ENCODE measurements around the gene BCAS1. TPM values are rescaled to one million over a fixed set of nuclear protein-coding genes. Genes with fewer than 3 reads are reported as not detected.
"Not testable (repeated sequence)": the region's sequence is repeated elsewhere in the genome, so short reads cannot be mapped to it uniquely, and the experiment has no call there.

Gene BCAS1
- total RNA-seq, 1 experiment from 2014 or later, result 0.07 TPM

GRCh38 chr20:54017846-54018245 lies 52.5 kb downstream of the BCAS1 start:
- no peak for DNase-seq (ENCODE audit: low spot score)

GRCh38 chr20:54015496-54015895 lies 54.9 kb downstream of the BCAS1 start:
- DNase-seq (ENCODE audit: low spot score), result no peak

GRCh38 chr20:54014293-54014926 lies 56.0 kb downstream of the BCAS1 start:
- no peak for DNase-seq (ENCODE audit: low spot score)

- no peak for DNase-seq (ENCODE audit: low spot score)
Measured at GRCh38 chr20:54013471-54013870, 56.9 kb downstream of the BCAS1 start.

- no peak for DNase-seq (ENCODE audit: low spot score)
Measured at GRCh38 chr20:54011346-54011745, 59.0 kb downstream of the BCAS1 start.

- DNase-seq (ENCODE audit: low spot score), result not testable (repeated sequence)
Measured at GRCh38 chr20:54006216-54006615, 64.2 kb downstream of the BCAS1 start.

GRCh38 chr20:54005524-54005923 lies 64.9 kb downstream of the BCAS1 start:
- DNase-seq (ENCODE audit: low spot score), result no peak

- no peak for DNase-seq (ENCODE audit: low spot score)
Measured at GRCh38 chr20:54004445-54004844, 65.9 kb downstream of the BCAS1 start.

GRCh38 chr20:54002741-54003140 lies 67.7 kb downstream of the BCAS1 start:
- DNase-seq (ENCODE audit: low spot score), result no peak

- DNase-seq (ENCODE audit: low spot score), result no peak
Measured at GRCh38 chr20:54002056-54002575, 68.3 kb downstream of the BCAS1 start.

GRCh38 chr20:54000914-54001313 lies 69.5 kb downstream of the BCAS1 start:
- DNase-seq (ENCODE audit: low spot score), result no peak

- no peak for DNase-seq (ENCODE audit: low spot score)
Measured at GRCh38 chr20:54000262-54000661, 70.1 kb downstream of the BCAS1 start.

- no peak for DNase-seq (ENCODE audit: low spot score)
Measured at GRCh38 chr20:53999077-53999476, 71.3 kb downstream of the BCAS1 start.

GRCh38 chr20:53996584-53997486 lies 73.6 kb downstream of the BCAS1 start:
- no peak for DNase-seq (ENCODE audit: low spot score)

GRCh38 chr20:53995949-53996348 lies 74.4 kb downstream of the BCAS1 start:
- DNase-seq (ENCODE audit: low spot score), result no peak

GRCh38 chr20:53994088-53994487 lies 76.3 kb downstream of the BCAS1 start:
- DNase-seq (ENCODE audit: low spot score), result no peak

- DNase-seq (ENCODE audit: low spot score), result no peak
Measured at GRCh38 chr20:53993310-53993709, 77.1 kb downstream of the BCAS1 start.

GRCh38 chr20:53990768-53991450 lies 79.5 kb downstream of the BCAS1 start:
- DNase-seq (ENCODE audit: low spot score), result no peak

GRCh38 chr20:53990003-53990402 lies 80.4 kb downstream of the BCAS1 start:
- DNase-seq (ENCODE audit: low spot score), result no peak

GRCh38 chr20:53989401-53989800 lies 81.0 kb downstream of the BCAS1 start:
- no peak for DNase-seq (ENCODE audit: low spot score)

GRCh38 chr20:53986037-53986650 lies 84.2 kb downstream of the BCAS1 start:
- no peak for DNase-seq (ENCODE audit: low spot score)

GRCh38 chr20:53985150-53985518 lies 85.3 kb downstream of the BCAS1 start:
- no peak for DNase-seq (ENCODE audit: low spot score)
